Stimulated activated CD4-positive, alpha-beta T cell treated with anti-CD3 and anti-CD28 coated beads, Interleukin-1b, Interleukin-23, amount 100 ng/mL, for 24 hours (primary cell): ENCODE results near the gene XRCC3.

ENCODE experiments used
- DNase-seq, 4 experiments: peaks; one replicate each; pipeline ENCODE4 v3.0.0-alpha.2; 2020; ENCODE audit warnings: low read depth in 4 of 4, low spot score in 1 of 4

Gene XRCC3

DNA sequence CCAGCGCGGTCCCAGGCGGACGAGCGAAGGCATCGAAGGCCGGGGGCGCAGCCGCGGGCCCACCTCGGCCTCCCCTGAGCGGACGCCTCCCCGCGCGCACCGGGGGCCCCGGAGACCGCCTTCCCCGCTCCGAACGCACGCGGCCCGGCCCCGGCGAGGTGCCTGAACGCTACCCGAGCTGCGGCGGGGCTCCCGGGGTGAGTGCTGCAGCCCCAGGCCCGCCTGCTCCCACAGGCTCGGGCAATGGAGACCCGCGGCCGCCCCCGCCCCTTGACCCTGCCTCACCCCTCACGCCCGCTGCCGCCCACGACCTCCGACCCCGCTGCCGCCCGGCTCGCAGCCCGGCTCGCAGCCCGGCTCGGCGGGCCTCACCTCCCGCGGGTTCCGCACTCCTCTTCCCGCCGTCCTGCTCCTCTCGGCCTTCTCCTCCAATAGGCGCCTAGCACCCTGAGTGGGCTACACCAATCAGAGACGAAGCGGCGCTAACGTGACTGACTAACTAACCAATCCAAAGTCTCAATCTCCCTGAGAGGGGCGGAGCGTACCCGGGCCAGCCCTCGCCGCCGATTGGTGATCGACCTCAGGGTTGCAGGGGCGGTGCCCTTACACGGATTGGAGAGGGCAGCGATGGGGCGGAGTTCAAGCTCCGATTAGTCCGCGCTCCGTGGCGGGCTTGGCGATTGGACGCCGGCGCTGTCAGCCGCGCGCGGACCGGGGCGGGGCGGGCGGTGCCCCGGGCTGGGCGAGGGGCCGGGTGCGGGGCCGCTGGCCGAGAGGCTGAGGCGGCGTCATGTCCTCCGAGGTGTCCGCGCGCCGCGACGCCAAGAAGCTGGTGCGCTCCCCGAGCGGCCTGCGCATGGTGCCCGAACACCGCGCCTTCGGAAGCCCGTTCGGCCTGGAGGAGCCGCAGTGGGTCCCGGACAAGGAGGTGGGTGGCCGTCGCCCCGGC, at the start of gene XRCC3, which contains the start of gene ZFYVE21:
Gene XRCC3 (minus strand): TSS at position 400 of the 949 bp plus-strand sequence. CDS start 4,364 bp downstream, outside the sequence.
Gene ZFYVE21 (plus strand): TSS at position 759 of the 949 bp plus-strand sequence. CDS start 32 bp downstream, at position 791.
- DNase-seq, result peak; percentile 98 to 100 (median 98)

- DNase-seq, result no peak
Observed at GRCh38 chr14:103763730-103764488, 48.7 kb upstream of the XRCC3 start.

- no peak for DNase-seq
Observed at GRCh38 chr14:103762541-103762940, 47.3 kb upstream of the XRCC3 start.

GRCh38 chr14:103762036-103762435, 46.8 kb upstream of the XRCC3 start:
- no peak for DNase-seq

DNA sequence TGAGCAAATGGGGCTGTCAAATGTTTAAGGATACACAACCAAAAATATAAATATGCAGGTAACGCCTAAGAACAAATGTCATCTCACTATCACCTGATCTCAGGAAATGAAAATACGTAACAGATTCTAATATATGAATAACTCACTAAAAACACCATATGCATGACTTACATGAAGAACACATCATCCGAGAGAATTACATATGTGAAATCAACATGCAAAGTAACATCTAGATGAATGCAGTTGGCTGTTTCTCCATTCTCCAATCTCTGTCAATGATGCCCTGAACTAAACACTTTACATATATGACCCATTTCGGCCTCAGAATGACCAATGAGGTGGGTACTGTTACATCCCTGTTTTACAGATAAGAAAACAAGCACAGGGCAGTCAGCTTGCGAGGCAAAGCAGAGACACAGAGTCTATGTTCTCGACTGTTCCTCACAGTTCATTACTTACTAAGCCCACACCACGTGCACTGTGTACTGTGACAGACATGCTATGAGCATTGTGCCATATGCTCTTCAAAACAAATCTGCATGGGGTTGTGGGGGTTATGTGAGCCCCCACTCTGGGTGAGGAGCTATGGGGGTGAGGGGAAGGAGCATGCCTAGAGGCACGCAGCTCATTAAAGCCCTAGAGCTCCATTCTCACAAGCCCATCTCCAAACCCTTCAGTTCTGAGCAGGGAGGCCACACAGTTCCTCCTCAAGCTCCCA, 43.0 kb upstream of the XRCC3 start:
- DNase-seq, result no peak

- DNase-seq, result no peak
Observed at GRCh38 chr14:103755060-103755459, 39.8 kb upstream of the XRCC3 start.

- DNase-seq, result no peak
Observed at GRCh38 chr14:103753774-103754173, 38.5 kb upstream of the XRCC3 start.

- no peak for DNase-seq
Observed at GRCh38 chr14:103749860-103750259, 34.6 kb upstream of the XRCC3 start.

- DNase-seq, result no peak
Observed at GRCh38 chr14:103749452-103749851, 34.2 kb upstream of the XRCC3 start.

DNA sequence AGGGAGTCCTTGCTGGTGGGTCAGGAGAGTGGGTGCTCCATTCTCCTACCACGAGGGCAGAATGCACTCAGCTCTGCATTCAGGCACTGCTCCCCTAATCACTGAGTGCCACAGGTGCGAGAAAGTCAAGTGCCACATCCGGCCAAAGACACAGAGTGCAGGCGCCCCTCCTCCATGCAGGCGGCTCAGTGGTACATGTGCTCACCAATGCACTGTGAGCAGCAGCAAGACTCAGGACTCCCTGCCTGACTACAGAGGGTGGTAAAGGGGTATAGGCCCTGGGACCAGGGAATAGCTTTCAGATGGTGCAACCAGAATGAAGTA, 33.2 kb upstream of the XRCC3 start:
- DNase-seq, result peak in 3 of 4 experiments; percentile 22 to 28 (median 28)

GRCh38 chr14:103746701-103747100, 31.4 kb upstream of the XRCC3 start:
- no peak for DNase-seq

GRCh38 chr14:103745424-103745823, 30.2 kb upstream of the XRCC3 start:
- DNase-seq, result no peak

- no peak for DNase-seq
Observed at GRCh38 chr14:103744621-103745395, 29.6 kb upstream of the XRCC3 start.

- DNase-seq, result no peak
Observed at GRCh38 chr14:103743691-103744090, 28.4 kb upstream of the XRCC3 start.

DNA sequence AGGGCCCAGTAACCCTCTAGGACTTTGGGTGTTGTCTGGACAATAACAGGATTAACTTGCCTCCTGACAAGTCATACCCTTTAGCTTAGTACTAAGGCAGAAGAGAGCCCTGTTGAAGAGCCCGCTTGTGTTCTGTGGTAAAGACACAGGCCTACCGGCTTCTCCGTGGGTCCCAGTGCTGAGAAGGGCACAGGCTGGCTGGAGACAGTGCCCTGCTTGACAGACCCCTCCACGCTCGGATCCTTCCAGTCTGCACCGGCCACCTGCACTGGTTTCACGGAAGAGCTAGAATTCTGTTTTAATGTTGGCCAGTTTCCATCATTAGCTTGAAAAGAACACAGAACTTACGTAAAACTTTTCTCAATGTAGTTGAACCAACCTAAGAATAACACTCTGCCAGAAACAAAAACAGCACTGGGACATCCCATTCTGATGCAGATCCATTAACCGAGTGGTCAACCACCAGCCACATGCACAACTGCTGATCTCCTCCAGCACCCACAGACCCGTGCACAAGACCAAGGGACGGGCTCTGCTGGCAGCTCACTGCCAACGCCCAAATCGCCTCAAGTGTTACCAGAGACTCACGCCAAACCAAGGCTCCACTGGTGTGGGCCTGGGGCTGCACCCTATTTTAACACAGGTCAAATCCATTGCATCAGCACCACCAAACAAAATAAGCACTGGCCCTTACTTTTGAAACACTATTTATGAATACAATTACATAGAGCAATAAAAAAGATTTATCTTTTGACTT, 27.4 kb upstream of the XRCC3 start:
- no peak for DNase-seq

DNA sequence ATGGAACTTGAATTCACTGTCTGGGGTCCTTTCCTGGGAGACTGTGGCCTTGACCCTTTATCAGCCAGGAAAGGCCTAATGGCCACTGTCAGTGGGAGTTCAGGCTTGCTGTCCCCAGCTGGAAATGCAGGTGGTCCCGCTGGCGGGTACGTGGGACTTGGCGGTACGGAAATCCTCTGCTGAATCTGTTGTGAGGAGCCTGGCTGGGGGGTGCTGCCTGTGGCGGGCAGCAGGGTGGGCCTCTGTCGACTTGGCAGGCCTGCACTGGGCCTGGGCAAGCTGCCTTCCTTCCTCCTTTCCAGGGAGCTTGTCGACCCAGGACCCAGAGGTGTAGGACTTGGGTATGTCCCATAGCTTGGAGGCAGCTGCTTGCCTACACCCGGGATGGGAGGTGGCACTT, 26.6 kb upstream of the XRCC3 start:
- no peak for DNase-seq

DNA sequence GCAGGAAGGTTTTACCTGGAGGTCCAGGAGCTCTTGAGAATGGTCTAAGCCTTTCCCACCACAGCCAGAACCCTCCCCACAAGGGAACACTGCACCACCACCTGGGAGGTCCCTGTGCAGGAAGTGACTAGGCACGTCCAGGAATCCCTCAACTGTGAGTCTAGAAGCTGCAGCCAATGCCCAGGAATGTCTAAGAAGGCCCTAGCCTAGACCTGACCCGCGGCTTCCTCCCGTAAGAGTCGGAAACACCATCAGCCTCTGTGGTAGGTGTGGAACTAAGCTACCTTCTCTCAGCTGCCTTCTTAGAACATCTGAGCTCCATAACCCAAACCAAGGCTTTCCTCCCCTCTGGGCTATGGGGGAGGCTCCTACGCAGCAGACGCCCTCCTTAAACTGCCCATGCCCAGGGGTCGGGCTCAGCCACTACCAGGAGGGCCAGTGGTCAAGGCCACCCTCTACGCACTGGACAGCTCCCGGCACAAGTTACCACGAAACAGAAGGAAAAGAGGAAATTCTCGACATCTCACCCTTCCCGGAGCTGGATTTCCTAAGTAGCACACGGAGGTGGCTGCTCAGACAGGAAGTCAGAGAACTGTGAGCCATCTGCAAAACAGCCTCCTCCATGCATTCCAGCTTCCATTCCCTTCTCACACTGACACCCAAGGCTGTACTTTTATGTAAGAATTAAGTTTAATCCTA, 25.9 kb upstream of the XRCC3 start:
- DNase-seq, result no peak

DNA sequence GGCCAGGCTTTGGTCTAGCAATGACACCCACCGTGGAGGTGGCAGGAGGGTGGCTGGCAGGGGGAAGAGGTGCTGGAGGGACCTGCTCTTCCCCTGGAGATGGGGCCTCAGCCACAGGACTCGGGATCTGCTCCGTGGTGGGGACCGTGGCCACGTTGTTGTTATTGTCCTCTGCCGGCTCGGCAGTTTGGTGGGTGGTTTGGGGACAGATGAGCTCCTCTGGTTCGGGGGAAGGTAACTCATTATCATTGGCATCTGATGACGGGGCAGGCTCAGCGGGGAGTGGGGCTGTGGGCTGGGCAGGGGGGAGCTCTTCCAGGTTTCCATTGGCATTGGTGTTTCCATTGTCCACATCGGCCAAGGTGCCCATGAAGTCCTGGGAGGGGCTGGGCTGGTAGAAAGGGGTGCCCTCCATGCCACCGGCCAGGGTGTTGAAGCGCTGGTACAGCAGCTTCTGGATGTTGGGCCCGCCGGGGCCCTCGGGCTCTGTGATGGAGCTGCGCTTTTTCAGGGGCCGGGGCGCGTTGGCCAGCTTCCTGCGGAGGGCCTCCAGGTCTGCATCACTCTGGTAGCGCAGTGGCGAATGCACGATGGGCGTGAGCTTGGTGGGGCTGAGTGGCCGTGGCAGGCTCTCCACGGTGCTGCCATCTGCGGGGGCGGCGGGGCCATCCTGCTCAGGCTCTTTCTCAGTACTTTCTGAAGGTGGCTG, 24.7 kb upstream of the XRCC3 start:
- DNase-seq, result no peak

- DNase-seq, result no peak
Observed at GRCh38 chr14:103739466-103739792, 24.2 kb upstream of the XRCC3 start.
